Smooth muscle cell of the brain vasculature (primary cell): ENCODE data around the gene PHETA1.
"Not testable (repeated sequence)": the region's sequence is repeated elsewhere in the genome, so short reads cannot be mapped to it uniquely, and the experiment has no call there.

ENCODE experiments used
- DNase-seq: peaks from one replicate; pipeline ENCODE4 v3.0.0-alpha.2; 2012; ENCODE audit warnings: low read depth, low spot score

PHETA1 gene

DNA sequence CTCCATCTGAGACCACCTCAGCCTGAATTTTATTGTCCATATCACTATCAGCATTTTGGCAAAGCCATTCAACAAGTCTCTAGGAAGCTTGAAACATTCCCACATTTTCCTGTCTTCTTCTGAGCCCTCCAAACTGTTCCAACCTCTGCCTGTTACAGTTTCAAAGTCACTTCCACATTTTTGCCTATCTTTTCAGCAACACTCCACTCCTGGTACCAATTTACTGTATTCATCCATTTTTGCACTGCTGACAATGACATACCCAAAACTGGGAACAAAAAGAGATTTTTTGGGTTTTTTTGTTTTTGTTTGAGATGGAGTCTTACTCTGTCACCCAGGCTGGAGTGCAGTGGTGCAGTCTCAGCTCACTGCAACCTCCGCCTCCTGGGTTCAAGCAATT lies 4.3 kb upstream of the PHETA1 start:
- not testable (repeated sequence) for DNase-seq

GRCh38 chr12:111369496-111370220 lies 763 bp upstream of the PHETA1 start:
- no peak for DNase-seq

DNA sequence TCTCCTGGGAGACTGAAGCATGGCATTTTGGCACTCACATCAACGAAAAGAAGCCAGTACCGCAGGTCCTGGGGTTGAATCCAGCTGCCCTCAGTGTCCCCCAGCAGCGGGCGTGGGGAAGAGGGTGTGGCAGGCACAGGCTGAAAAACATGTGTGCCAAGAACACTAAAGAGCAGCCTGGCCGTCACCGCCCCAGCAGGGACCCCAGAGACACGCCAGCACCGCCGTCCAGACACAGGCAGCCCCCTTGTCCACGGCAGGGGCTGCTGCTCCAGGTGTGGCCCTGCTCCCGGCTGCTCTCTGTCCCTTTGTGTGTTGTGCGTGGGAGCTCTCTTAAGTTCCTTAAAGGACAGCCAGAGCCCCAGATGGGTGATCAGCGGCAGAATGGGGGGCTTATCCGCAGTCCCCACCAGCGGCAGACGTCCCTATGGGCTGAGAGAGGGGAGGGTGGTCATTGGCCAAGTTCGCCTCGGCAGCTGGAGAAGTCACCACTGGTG lies 556 bp downstream of the PHETA1 start:
- DNase-seq: no peak

GRCh38 chr12:111367661-111368221 lies 1.2 kb downstream of the PHETA1 start:
- no peak for DNase-seq

DNA sequence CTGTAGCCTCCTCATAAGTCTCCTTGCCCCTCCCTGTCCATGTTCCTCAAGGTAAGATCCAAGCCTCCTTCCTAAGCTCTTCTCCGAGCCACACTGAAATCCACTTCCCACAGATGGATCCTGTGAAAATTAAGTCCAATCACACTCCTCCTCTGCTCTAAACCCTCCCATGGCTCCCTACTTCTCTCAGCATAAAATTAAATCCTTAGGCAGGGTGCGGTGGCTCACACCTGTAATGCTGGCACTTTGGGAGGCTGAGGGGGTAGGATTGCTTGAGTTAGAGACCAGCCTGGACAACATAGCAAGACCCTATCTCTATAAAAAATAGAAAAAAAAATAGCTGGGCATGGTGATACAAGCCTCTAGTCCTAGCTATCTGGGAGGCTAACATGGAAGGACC lies 2.3 kb downstream of the PHETA1 start:
- no peak for DNase-seq

- no peak for DNase-seq
Observed at GRCh38 chr12:111366075-111366474, 2.8 kb downstream of the PHETA1 start.

DNA sequence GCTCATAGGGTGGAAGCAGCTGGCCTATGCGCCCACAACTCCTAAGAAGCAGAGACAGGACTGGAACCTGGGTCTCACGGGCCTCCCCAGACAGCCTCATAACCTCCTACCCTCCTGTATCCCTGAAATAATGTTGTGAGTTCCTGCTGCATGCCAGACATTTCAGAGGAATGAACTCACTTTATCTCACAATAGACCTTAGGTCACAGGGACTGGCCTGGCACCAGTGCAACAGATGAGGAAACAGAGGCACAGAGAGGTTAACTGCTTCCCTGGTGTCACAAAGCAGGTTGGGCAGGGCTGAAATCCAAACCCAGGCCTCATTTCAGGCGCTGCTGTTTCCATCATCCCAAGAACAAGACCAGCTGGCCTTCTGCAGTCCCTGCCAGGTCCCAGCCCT lies 5.3 kb downstream of the PHETA1 start:
- DNase-seq: no peak

DNA sequence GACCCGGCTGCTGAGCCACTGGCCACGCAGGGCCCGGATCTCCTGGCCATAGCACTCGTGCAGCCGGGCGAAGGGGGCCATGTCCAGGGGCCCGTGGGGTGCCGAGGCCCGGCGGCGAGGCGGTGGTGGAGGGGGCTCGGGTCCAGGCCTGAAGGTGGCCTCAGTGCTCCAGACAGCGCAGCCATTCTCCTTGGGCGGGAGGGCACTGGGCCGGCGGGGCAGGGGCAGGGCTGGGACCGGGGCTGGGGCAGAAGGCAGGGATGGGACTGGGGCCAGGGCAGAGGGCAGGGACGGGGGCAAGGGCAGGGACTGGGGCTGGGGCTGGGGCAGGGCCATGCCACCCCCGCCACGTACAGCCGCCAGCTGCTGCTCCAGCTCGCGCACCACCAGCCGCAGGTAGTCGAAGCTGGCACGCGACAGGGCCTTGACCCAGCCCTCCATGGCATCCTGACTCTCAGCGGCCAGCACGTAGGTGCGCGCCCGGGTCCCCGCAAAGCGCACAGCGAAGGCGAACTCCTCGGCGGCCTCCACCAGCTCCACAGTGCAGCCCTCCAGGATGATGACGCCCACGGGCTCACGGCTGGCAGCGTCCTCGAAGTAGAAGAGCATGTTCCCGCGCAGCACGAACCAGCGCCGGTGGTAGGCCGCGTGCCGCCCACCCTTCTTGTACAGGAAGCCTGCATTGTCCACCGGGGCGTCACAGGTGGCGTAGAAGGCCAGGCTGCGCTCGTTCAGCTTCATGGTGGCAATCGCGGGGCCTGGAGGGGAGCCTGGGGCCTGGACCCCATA lies 6.0 kb downstream of the PHETA1 start:
- DNase-seq: no peak

- no peak for DNase-seq
Observed at GRCh38 chr12:111361717-111362576, 6.9 kb downstream of the PHETA1 start.

GRCh38 chr12:111361073-111361716 lies 7.7 kb downstream of the PHETA1 start:
- no peak for DNase-seq

GRCh38 chr12:111360325-111360930 lies 8.5 kb downstream of the PHETA1 start:
- no peak for DNase-seq

DNA sequence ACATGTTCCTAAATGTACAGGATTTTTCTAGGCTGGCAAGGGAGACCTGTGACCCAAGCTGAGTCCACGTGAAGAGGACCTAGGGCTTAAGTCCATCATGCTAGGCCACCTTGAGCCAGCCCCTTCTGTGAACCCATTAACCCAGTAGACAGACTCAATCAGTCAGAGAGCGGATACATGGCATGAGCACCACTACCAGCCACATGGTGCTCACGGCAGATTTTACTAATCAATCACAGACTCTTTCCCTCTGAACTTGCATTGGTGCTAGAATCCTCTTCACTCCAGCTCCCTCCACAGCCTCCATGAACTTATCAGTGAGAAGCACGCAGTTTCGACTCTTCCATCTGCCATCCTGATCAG lies 9.0 kb downstream of the PHETA1 start:
- DNase-seq: no peak

DNA sequence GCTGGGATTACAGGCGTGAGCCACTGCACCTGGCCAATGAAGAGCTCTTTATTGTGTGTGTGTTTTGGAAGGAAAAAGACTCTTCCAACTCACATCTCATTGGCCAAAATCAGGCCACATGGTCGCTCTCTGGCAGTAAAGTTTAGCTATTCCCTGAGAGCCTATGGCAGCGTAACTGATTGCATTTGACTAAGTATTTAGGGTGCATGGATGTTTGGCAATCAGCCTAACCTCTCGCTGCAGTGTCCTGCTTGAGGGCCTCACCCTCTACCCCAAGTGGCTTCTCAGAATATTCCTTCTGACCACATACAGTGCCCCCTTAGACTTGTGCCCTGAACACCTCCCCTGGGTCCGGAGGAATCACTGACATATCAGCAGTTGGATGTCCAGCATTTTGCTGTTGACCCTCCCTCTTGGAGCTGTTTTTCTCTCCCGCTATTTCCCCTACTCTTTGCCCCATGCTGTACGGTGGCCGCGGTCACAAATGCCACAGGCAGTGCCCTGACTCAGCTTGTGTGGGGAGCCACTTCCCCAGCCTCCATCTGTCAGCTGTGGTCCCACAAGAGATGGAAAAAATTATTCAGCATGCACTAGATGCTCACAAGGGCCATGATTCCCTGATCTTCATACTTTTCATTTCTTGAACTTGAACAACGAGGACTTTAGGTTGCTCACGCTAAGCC lies 9.5 kb downstream of the PHETA1 start:
- no peak for DNase-seq

GRCh38 chr12:111355201-111355925 lies 13.5 kb downstream of the PHETA1 start:
- DNase-seq: no peak

DNA sequence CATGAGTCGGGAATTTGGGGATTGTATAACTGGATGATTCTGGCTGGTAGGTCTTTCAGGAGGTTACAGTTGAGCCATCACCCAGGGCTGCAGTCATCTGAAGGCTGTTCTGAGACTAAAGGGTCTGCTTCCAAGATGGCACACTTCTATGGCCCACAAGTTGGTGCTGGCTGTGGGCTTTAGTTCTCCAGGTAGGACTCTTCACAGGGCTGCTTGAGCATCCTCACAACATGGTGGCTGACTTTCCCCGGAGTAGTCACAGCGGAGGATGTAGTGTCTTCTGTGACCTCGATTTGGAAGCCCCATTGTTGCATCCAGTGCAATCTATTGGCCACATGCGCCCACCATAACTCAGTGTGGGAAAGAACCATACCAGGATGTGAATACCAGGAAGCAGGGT lies 14.4 kb downstream of the PHETA1 start:
- no peak for DNase-seq

GRCh38 chr12:111353603-111354295 lies 15.1 kb downstream of the PHETA1 start:
- no peak for DNase-seq

DNA sequence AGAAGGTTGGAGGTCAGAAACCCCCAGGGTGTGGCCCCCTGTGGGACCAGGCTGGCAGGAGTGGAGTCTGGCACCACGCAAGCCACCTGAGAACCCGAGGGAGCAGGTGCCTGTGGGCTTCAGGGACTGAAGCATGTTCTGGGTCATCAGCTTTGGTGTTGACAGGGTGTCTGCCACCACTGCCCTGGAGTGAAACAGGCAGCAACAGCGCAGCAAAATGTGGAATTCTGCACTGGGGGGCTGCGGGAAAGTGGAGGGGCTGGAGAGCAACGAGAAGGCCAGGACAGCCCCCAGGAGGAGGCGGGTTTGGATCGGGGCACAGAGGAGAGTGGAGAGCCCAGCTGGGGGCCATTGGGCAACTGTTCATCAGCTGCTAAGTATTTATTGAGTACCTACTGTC lies 15.9 kb downstream of the PHETA1 start:
- DNase-seq: no peak

DNA sequence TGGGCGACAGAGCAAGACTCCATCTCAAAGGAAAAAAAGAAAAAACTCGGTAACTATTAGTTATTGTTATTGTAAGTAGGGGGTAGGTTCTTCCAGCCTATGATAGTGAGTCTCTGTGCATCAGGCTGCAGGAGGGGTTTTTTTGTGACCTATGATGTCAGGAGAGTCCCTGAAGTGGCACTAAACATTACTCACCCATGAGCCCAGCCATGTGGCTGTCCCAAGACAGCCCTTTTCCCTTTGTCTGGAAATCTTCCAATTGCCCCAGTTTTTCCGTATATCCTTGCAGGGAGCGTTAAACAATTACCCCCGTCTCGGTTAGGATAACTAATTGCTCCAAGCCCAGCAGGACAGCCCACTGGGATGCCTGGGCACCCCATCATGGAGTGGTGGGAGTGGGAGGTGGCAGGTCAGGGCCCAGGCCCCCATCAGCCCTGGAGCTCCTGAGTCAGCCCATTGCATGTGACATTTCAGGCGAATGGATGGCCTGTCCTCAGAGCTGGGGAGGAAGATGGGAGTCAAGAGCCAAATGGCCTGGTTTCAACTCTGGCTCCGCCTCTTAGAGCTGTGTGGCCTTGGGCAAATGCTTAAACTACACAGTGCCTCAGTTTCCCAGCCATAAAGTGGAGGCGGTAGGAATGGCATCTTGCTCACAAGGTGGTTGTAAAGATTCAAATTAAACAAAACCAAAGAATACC lies 16.4 kb downstream of the PHETA1 start:
- no peak for DNase-seq
